Skeletal muscle tissue (tissue), 4 donors: ENCODE measurements around the gene OR2T11. TPM values are rescaled to one million over a fixed set of nuclear protein-coding genes. Genes with fewer than 3 reads are reported as not detected.
"Not testable (repeated sequence)": the region's sequence is repeated elsewhere in the genome, so short reads cannot be mapped to it uniquely, and the experiment has no call there.

Experiments
- H3K27ac ChIP-seq: one replicate; pipeline ENCODE4 v1.7.0; 2013; ENCODE audit warnings: mild to moderate bottlenecking, low read depth, low read length, inconsistent platforms
- H3K27me3 ChIP-seq, 3 donors: one replicate each; pipeline ENCODE4 v1.7.0; 2013; ENCODE audit warnings: low read length in 3 of 3; ENCODE audit not compliant: control insufficient read depth in 3 of 3, insufficient read depth in 3 of 3
- H3K36me3 ChIP-seq, 3 donors: one replicate each; pipeline ENCODE4 v1.7.0; 2013; ENCODE audit warnings: low read length in 3 of 3; ENCODE audit not compliant: control insufficient read depth in 3 of 3, insufficient read depth in 3 of 3
- H3K4me1 ChIP-seq, 3 donors: one replicate each; pipeline ENCODE4 v1.7.0; 2013; ENCODE audit warnings: low read length in 3 of 3, mild to moderate bottlenecking in 3 of 3; ENCODE audit not compliant: control insufficient read depth in 3 of 3, insufficient read depth in 3 of 3
- H3K4me3 ChIP-seq, 3 donors: one replicate each; pipeline ENCODE4 v1.7.0; 2013; ENCODE audit warnings: low read length in 3 of 3
- H3K9ac ChIP-seq, 3 donors: one replicate each; pipeline ENCODE4 v1.7.0; 2013; ENCODE audit warnings: low read length in 3 of 3, mild to moderate bottlenecking in 3 of 3, moderate library complexity in 2 of 3, low read depth in 1 of 3
- H3K9me3 ChIP-seq, 3 donors: one replicate each; pipeline ENCODE4 v1.7.0; 2013; ENCODE audit warnings: low read length in 3 of 3; ENCODE audit not compliant: control insufficient read depth in 3 of 3
- total RNA-seq: library from RNA; depleted of rRNA; stranded (reverse); fragments of >200 nt; gene quantifications from one replicate; pipeline ENCODE4 v1.2.3, GENCODE V29; 2014
- donor health status: Osteomylitis.

OR2T11 gene
- total RNA-seq, 1 donor from 2014 or later: not detected

DNA sequence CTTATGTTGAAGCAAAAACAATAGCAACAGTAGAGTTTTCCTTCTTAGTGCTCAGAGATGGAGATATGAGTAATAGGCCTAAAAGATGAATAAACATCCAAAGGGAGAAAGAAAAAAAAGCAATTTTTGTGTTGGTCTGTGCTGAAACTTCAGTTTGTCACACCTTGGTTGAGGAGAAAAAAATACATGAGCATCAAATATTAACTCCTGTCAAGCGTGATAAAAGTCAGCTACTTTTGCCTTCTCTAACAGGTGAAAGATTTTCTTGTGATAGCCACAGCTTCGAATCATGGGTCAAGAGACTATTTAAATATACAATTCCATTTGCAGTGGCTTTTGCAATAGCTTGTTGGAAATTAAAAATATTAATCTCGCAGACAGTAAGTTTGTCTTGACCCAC, 6.0 kb upstream of the OR2T11 start:
- H3K9ac ChIP-seq, H3K9me3 ChIP-seq, H3K27ac ChIP-seq, H3K4me3 ChIP-seq, H3K4me1 ChIP-seq, H3K27me3 ChIP-seq, H3K36me3 ChIP-seq: not testable (repeated sequence)

GRCh38 chr1:248639652-248640051, 4.8 kb upstream of the OR2T11 start:
- H3K4me1 ChIP-seq, H3K27me3 ChIP-seq, H3K9ac ChIP-seq, H3K4me3 ChIP-seq, H3K36me3 ChIP-seq, H3K9me3 ChIP-seq, H3K27ac ChIP-seq: not testable (repeated sequence)

DNA sequence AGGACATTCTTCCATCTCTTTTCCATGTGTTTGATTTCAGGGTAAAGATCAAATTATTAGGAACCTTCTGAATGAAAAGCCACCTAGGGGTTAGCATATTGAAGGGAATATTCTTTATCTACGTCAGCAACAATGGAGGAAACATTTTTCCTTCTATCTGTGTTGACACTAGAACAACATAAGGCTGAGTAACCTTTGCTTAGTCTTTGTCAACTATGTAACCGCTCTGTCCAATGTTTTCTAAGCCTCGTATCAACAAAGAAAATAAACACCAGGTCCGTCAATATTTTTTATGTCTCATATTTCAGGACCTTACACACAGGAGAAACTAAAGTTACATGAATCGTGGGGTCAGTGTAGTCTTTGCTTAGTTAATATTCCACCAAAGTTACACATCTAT, 1.7 kb upstream of the OR2T11 start:
- H3K4me3 ChIP-seq, H3K27ac ChIP-seq, H3K9me3 ChIP-seq, H3K27me3 ChIP-seq, H3K4me1 ChIP-seq, H3K36me3 ChIP-seq, H3K9ac ChIP-seq: not testable (repeated sequence)

GRCh38 chr1:248631354-248632008, 3.4 kb downstream of the OR2T11 start:
- Histone ChIP-seq H3K36me3 (no peaks in the 10 kb centered on the region), H3K4me1 (no peaks in the 10 kb centered on the region), H3K9ac (no peak overlapping the region), H3K27me3 (no peaks in the 10 kb centered on the region), H3K4me3 (no peak overlapping the region), H3K9me3 (no peaks in the 10 kb centered on the region), H3K27ac (no peak overlapping the region)

- no peaks in the 10 kb centered on the region for H3K27me3 ChIP-seq
- H3K27ac ChIP-seq: no peak overlapping the region
- no peaks in the 10 kb centered on the region for H3K9me3 ChIP-seq
- no peak overlapping the region for H3K4me3 ChIP-seq
- H3K4me1 ChIP-seq: no peaks in the 10 kb centered on the region
- H3K9ac ChIP-seq: no peak overlapping the region
- no peaks in the 10 kb centered on the region for H3K36me3 ChIP-seq
Measured at GRCh38 chr1:248630551-248630950, 4.3 kb downstream of the OR2T11 start.

DNA sequence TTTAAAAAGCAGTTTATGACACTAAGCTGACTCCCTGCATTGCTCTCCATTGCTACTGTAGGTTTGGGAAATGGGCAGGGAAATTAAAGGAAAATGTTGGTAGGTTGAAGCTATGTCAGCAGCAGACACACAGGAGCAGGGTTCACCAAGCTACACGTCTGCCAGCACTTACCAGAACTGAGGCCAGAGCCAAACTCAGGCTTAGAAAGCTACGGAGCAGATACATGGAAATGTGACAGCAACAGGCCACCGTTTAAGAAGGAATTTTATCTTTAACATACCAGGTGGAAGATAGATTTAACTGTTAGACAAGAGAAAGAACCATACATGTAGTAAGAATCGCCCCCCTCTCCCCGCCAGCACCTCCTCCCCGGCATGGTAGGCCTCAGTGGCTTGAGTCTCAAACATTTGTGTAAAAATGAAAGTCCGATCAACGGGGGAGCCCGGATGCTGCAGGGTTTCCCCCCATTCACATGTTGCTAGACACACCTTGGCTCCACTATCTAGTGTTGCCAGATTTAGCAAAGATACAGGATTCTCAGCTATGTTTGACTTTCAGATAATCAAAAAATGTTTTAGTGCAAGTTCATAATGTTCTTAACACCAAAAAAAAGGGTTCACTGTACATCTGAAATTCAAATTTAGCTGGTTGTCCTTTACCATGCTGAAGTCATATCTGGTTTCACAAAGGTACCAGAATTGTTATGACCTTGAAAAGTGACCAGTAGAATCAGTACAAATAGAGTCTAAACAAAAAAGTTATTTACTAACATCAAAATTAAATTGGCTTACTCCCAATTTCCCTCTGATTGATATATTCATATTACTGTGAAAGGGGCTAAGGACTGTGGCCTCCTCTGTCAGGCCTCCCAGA, 6.7 kb downstream of the OR2T11 start:
- Histone ChIP-seq H3K36me3 (no peaks in the 10 kb centered on the region), H3K4me3 (no peak overlapping the region), H3K27me3 (no peaks in the 10 kb centered on the region), H3K27ac (no peak overlapping the region), H3K9me3 (no peaks in the 10 kb centered on the region), H3K9ac (no peak overlapping the region), H3K4me1 (no peaks in the 10 kb centered on the region)

GRCh38 chr1:248625971-248626370, 8.9 kb downstream of the OR2T11 start:
- Histone ChIP-seq H3K27ac (no peak overlapping the region), H3K4me1 (no peaks in the 10 kb centered on the region), H3K27me3 (no peaks in the 10 kb centered on the region), H3K9me3 (no peaks in the 10 kb centered on the region), H3K4me3 (no peak overlapping the region), H3K36me3 (no peaks in the 10 kb centered on the region), H3K9ac (no peak overlapping the region)

GRCh38 chr1:248625166-248625565, 9.7 kb downstream of the OR2T11 start:
- Histone ChIP-seq H3K9ac (no peak overlapping the region), H3K27me3 (no peaks in the 10 kb centered on the region), H3K27ac (no peak overlapping the region), H3K36me3 (no peaks in the 10 kb centered on the region), H3K9me3 (no peaks in the 10 kb centered on the region), H3K4me3 (no peak overlapping the region), H3K4me1 (no peaks in the 10 kb centered on the region)

DNA sequence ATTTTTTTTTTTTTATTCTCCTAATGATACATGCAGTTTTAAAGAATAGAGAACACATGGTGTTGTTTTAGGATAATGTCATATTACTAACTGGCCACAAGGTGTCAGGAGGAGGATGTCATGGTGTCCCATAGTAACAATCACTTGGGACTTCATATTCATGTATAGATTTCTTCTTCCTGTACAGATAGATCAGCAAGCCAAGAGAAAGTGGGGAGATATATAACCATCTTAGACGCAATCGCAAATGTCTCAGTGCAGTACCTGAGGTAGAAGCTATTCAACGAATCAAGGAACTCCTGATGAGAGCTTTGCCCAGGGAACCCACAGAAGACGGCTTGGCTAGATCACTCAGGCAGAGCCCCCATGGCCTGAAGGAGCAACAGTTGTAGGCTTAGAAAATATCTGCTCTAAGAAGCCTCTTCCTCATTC, 12.3 kb downstream of the OR2T11 start:
- H3K4me3 ChIP-seq: no peak overlapping the region
- H3K9me3 ChIP-seq: no peaks in the 10 kb centered on the region
- no peak overlapping the region for H3K27ac ChIP-seq
- no peaks in the 10 kb centered on the region for H3K36me3 ChIP-seq
- H3K4me1 ChIP-seq: no peaks in the 10 kb centered on the region
- no peaks in the 10 kb centered on the region for H3K27me3 ChIP-seq
- no peak overlapping the region for H3K9ac ChIP-seq

DNA sequence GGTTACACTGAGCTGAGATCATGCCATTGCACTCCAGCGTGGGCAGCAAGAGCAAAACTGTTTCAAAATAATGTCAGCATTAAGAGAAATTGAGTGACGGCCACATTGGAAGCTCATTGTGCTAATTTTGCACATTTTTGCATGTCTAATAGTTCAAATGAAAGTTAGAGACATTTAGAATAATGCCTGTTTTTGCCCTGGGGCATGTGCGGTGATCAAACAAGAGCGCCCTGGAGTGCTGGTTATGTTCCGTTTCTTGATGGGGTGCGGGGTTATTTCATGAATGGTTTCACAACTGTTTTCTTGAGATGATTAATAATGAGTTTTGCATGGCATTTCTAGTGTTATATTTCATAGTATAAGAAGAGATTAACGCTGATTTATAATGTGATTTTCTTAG, 13.1 kb downstream of the OR2T11 start:
- no peak overlapping the region for H3K4me3 ChIP-seq
- H3K36me3 ChIP-seq: no peaks in the 10 kb centered on the region

More for the DNA sequence above, 13.1 kb downstream of the OR2T11 start:
- no peaks in the 10 kb centered on the region for H3K9me3 ChIP-seq
- H3K9ac ChIP-seq: no peak overlapping the region
- no peaks in the 10 kb centered on the region for H3K27me3 ChIP-seq
- H3K27ac ChIP-seq: no peak overlapping the region
- H3K4me1 ChIP-seq: no peaks in the 10 kb centered on the region
